T-helper 2 cell (primary cell): ENCODE results near the gene HAND1.

Source experiments
- DNase-seq, 5 experiments: peaks; one replicate each; pipeline versions ENCODE4 v3.0.0 to v3.0.0-alpha.2; 2012 to 2022
- total RNA-seq, 2 donors: gene quantifications; one replicate each; lab custom pipeline; 2026; lab: John Stamatoyannopoulos, UW

The HAND1 gene
- 0 reads per million in 2 donors for total RNA-seq

- no peak for DNase-seq
Observed at GRCh38 chr5:154478224-154478565, at the start of gene HAND1. TSS of gene HAND1 (minus strand) at chr5:154478227. CDS start at chr5:154478008, 219 bp downstream.

GRCh38 chr5:154526231-154527226 is 48.5 kb upstream of the HAND1 start:
- DNase-seq, result no peak

- no peak for DNase-seq
Observed at GRCh38 chr5:154524859-154525258, 46.8 kb upstream of the HAND1 start.

DNA sequence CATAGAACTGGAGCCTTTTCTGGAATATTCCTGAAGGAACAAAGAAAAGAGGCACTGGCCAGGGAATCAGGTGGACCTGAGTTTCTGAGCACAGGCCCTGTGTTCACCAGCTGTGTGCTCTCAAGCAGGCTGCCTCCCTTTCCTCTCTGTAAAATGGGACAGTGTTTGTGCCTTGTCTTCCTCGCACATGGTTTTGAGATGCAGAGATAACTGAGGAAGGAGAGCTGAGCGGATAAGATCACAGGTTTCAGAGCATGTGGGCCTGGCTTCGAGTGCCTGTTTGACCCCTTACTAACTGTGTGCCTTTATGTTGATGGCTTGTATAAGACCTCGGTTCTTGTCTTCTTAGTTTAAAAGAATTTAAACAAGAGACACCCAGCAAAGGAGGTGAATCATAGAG is 46.2 kb upstream of the HAND1 start:
- no peak for DNase-seq

GRCh38 chr5:154523709-154524108 is 45.7 kb upstream of the HAND1 start:
- DNase-seq, result no peak

GRCh38 chr5:154523104-154523503 is 45.1 kb upstream of the HAND1 start:
- no peak for DNase-seq

DNA sequence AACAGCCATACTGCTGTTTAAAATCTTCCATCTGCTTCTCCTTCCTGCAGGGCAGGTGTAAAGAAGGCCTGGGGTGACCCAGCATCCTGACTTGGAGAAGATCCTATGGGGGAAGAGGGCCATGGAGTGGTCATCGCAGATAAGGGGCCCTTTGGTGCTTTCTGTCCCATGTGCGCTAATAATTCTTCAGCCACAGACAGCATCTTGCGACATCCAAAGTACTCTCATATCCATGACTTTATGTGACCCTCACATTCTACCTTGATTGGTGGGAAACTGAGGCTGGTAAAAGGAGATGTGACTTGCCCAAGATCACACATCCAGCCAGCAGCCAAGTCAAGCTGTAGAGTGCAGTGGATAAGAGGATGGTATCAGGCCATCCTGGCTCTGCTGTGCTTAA is 44.3 kb upstream of the HAND1 start:
- DNase-seq, result no peak

GRCh38 chr5:154521756-154522155 is 43.7 kb upstream of the HAND1 start:
- no peak for DNase-seq

- no peak for DNase-seq
Observed at GRCh38 chr5:154520861-154521453, 42.9 kb upstream of the HAND1 start.

- no peak for DNase-seq
Observed at GRCh38 chr5:154519359-154519758, 41.3 kb upstream of the HAND1 start.

DNA sequence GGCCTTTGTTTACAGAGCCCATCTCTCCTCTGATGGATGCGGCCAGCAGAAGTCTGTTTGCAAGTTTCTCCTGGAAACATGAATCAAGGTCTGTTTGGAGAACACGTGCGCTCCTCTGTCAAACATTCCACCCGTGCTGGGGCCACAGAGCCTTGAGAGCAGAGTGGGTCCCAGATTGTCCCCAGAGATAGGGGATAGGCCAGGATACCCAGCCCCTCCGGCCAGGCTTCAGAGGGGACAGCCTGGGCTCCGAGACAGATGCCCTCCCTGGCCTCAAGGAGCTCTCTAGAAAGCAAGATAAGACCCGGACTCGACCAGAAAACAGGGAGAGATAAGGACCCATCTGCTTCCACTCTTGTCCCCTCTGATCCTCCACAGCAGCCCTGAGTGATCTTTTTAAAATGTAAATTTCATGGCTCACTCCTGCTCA is 40.4 kb upstream of the HAND1 start:
- DNase-seq, result no peak

DNA sequence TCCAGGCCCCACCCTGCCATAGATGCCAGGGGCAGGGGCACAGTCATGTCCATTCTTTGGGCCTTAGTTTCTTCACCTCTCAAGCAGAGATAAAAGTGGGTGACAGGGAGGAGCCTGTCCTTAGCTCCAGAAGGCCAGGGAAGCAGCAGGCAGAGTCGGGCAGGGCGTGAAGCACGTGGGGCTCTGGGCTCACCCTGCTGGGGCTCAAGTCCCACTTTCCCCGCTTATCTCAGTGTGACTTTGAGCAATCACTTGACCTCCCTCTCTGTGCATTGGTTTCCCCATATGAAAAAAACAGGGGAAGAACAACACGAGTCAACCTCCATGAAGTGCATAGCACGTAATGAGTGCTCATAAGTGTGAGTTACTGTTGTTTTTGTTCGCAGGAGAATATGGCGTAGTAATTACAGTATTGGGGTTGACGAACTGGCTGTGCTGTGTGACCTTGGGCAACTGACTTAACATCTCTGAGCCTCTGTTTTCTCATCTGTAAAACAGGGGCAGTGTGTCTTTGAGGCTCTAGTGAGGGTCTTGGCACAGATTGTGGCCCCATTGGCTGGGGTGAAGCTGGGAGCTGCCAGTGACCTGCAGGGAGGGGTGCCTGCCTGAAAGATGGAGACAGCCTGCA is 39.9 kb upstream of the HAND1 start:
- no peak for DNase-seq

DNA sequence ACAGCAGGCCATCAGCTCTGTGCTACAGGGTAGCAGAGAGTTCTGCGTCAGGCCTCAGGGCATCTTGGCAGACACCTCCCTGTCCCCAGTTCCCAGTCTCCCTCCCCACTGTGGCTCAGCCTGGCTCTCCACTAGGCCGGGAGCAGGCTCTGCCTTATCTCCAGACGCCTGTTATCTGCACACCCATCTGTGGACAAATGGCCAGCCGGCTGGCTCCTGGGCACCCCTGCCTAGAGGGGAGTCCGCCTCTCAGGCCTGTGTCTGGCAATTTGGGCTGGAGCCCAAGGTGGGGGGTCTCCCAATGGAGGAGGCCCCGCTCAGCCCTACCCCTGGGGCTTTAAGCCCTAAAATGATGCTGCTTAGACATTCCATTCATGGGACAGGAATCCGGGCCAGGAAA is 39.2 kb upstream of the HAND1 start:
- DNase-seq, result no peak

GRCh38 chr5:154516475-154516874 is 38.4 kb upstream of the HAND1 start:
- DNase-seq, result no peak

DNA sequence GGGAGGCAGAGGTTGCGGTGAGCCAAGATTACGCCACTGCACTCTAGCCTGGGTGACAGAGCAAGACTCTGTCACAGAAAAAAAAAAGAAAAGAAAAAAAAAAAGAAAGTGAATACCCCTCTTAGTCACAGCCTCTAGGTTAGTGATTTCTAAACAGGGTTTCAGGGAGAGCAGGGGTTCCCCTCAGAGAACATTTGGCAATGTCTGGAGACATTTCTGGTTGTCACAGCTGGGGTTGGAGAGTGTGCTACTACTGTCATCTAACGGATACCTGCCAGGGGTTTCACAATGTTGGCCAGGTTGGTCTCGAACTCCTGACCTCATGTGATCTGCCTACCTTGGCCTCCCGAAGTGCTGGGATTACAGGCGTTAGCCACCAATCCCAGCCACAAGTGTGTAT is 37.5 kb upstream of the HAND1 start:
- DNase-seq, result peak in 1 of 5 experiments; percentile 46

- DNase-seq, result peak in 1 of 5 experiments; percentile 35
Observed at GRCh38 chr5:154514331-154514730, 36.3 kb upstream of the HAND1 start.

GRCh38 chr5:154513669-154514084 is 35.6 kb upstream of the HAND1 start:
- DNase-seq, result peak in 1 of 5 experiments; percentile 59

GRCh38 chr5:154511984-154512383 is 34.0 kb upstream of the HAND1 start:
- DNase-seq, result no peak

DNA sequence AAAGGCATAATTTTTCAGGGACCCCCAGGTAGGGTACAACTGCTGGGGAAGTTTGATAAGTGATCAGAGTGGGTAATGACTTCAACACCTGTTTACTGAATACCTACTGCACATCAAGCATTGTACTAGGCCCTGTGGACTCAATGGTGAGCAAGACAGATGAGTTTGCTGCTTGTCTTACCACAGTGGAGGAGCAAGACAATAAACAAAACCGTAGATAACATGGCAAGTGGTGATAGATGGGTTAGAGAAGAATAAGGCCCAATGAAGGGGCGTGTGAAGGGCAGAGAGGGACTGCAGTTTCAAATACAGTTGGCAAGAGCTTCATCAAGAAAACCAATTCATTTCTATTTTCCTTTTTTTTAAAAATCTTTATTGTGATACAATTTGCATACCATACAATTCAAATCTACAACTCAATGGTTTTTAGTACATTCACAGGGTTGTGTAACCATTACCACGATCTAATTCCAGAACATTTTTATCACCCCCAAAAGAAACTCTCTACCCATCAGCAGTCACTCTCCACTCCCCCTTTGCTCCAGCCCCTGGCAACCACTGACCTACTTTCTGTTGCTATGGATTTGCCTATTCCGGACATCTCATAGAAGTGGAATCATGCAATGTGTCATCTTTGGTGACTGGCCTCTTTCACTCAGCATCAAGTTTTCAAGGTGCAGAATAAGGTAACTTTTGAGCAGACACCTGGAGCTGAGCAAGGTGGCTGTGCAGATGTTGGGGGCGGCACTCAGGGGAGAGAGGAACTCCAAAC is 31.9 kb upstream of the HAND1 start:
- no peak for DNase-seq

- DNase-seq, result peak in 1 of 5 experiments; percentile 37
Observed at GRCh38 chr5:154508114-154508513, 30.1 kb upstream of the HAND1 start.

DNA sequence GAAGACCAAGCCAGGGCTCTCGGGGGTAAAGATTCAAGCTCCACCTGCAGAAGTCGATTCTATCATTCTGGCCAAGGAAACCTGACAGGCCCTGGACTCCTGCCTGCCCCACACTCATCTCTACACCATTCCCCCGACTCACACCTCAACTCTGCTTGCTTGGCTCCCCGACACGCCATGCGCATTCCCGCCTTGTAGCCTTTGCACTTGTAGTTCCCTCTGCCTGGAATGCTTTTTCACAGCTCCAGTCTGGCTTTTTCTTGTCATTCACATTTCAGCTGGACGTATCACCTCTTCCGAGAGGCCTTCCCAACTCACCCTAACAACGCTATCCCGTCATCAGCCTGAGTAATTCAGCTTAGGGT is 28.7 kb upstream of the HAND1 start:
- DNase-seq, result no peak

DNA sequence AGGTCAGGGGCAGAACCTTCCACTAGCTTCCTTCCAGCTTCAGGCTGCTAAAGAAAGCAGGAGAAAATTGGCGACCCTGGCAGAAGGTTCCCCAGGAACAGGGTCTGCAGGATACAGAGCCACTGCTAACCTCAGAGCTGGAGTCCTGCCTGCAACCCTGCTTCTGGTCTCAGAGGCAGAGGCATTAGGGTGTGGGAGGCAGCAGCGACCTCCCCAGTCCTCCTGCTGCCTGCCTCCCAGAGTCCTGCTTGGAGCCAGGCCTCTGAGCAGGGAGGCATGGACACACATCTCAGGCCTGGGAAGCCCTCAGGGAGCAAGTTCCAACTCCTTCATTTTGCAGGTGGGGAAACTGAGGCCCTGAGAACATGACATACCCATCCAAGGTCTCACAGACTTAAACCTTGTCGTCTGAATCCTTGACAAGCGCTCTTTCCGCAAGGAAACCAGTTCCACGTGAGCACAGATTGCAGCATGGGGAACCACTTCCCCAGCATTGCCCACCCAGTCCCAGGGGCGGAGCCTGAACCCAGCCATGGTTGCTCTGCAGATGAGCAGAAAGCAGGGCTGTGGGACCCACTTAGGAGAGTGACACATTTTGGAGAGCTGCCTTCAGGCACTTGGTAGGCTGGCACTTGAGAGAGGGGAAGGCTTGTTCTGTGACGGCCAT is 28.2 kb upstream of the HAND1 start:
- DNase-seq, result no peak
